ENCODE data around the gene MROH7.
A peak's percentile ranks its signal among the peaks of the same experiment; 100 is the strongest.

The MROH7 gene

GRCh38 chr1:54651608-54652007 lies 10.0 kb downstream of the MROH7 start:
- no peak for DNase-seq (ENCODE audit: low read depth in 2 of 2)

DNA sequence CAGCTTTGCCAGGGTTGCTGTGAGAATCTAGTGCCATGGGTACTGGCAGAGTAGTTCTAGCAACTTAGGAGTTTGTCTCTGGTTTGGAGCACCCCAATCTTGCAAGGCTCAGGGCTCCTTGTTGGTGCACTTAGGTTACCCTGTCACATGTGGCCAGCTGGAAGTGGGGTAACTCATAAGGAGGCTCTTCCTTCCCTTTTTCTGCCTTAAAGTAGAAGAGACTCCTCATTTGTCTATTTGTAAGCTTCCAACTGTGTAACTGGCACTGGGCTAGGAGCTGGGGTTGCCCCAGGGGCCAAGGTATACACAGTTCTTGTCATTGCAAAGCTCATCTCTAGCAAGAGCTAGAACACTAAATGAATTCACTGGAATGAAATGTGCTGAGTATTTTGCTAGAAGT lies 10.6 kb downstream of the MROH7 start:
- DNase-seq (ENCODE audit: low read depth in 2 of 2): no peak

GRCh38 chr1:54653036-54653435 lies 11.4 kb downstream of the MROH7 start:
- DNase-seq (ENCODE audit: low read depth in 2 of 2): no peak

- no peak for DNase-seq (ENCODE audit: low read depth in 2 of 2)
Observed at GRCh38 chr1:54658164-54658913, 16.8 kb downstream of the MROH7 start.

DNA sequence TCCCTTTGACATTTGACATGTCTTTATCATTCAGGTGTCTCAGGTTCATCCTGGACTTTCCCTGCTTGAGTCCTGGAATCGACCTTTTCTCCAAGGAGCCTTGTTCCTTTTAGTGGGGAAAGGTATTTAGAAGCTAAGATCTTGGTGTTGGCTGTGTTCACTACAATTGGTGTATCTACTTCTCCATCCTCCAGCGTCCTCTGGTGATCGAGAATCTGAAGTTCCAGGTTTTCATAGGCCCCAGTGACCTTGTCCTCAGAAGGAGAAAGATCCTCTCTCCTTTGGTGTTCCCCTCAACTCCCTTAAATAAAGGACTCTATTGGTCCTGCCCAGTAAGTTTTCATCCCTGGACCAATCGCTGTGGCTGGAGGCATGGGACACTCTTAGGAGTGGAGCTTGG lies 22.1 kb downstream of the MROH7 start:
- no peak for DNase-seq (ENCODE audit: low read depth in 2 of 2)

GRCh38 chr1:54664364-54664763 lies 22.8 kb downstream of the MROH7 start:
- DNase-seq (ENCODE audit: low read depth in 2 of 2): no peak

- no peak for DNase-seq (ENCODE audit: low read depth in 2 of 2)
Observed at GRCh38 chr1:54665852-54666251, 24.3 kb downstream of the MROH7 start.

DNA sequence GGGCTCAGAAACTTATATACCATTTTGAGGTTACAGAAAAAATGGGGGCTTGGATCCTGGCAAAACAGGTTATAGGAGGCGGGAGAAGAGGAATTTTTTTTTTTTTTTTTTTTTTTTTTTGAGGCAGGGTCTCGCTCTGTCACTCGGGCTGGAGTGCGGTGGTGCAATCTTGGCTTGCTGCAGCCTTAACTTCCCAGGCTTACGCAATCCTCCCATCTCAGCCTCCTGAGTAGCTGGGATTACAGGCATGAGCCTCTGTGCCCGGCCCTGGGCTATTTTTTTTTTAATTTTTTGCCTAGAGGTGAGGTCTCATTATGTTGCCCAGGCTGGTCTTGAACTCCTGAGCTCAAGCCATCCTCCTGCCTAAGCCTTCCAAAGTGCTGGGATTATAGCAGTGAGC lies 24.7 kb downstream of the MROH7 start:
- no peak for DNase-seq (ENCODE audit: low read depth in 2 of 2)

DNA sequence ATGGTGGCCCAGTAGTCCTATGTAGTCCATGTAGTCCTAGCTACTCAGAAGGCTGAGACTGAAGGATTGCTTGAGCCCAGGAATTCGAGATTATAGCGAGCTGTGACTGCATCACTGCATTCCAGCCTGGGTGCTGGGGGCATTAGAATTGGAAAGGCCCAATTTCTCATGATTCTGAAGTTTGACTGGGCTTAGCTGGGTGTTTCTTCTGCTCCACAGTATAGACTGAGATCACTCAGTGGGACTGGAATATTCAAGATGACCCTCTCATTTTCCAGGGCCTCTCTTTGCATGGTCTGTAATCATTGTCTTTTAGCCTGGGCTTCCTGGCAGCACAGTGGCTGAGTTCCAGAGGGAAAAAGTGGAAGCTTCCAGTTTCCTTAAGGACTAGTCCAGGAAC lies 26.2 kb downstream of the MROH7 start:
- no peak for DNase-seq (ENCODE audit: low read depth in 2 of 2)

- DNase-seq (ENCODE audit: low read depth in 2 of 2): no peak
Observed at GRCh38 chr1:54668567-54668966, 27.0 kb downstream of the MROH7 start.

GRCh38 chr1:54671985-54672608 lies 30.5 kb downstream of the MROH7 start:
- peak; percentile 30 to 37 for DNase-seq (ENCODE audit: low read depth in 2 of 2)

DNA sequence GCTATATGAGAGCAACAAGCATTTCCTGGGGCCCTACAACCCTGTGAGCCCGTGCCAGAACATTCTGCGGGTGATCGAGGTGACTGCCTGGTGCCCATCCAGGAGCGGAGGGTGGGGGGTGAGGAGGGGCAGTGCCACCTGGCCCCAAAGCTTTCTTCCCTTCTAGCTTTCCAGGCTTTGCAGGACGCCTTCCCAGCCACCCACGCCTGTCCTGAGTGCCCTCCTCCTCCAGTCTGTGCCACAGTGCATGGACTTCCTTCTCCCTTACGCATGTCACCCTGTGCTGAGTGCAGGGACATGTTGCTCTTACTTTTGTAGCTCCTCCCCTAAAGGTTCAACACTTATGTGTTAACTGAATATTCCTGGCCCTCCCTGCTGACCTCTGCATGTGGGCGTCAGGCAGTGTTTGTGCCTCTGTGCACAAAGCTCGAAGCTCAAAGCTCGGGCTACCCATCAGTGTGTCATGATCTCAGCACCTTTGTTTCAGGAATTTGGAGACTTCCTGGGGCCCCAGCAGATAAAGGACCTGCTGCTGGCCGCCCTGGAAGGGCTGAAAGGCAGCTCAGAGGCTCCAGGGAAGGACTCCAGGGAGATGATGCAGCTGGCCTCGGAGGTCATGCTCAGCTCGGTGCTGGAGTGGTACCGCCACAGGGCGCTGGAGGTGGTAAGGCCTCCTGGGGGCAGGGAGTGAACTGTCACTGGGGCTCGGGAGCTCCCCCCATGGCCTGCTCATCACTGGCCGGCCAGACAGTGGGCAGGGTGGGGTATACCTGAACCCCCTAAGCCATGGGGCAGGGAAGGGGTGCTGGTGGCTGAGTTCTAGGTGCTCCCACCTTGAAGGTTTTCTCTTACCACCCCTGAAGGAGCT lies 37.4 kb downstream of the MROH7 start:
- DNase-seq (ENCODE audit: low read depth in 2 of 2): no peak

DNA sequence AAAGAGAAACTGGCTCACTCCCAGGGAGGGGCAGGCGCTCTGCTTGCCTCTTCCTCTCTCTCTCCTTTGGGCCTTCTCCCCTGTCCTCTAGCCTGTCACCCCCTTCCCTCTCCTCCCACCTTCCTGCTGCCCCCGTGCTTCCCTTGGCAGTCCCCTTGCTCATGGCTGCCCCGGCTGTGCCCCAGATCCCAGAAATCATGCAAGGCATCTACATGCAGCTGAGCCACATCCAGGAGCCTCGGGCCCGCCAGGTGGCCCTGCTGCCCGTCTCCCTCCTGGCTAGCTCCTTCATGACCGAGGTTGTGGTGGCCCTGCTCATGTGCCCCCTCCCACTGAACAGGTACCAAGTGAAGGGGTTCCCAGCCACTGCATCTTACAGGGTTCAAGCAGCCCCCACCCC lies 38.1 kb downstream of the MROH7 start:
- DNase-seq (ENCODE audit: low read depth in 2 of 2): no peak

DNA sequence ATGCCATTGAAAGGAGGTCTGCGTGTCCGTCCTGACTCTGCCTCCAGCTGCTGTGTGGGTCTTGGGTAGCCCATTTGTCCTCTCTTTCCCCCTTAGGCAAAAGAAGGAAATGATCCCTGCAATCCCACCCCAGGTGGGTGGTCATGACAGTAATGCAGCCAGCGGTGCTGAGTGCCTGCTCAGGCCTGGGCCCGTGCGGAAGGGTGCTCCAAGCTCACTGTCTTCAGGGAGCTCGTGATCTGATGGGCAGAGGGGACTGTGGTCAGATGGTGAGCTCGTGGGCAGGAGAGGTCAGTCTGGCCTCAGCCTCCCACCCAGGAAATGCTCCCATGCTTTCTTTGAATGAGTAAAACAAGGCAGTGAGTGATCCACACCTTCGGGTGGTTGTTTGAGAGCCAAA lies 38.8 kb downstream of the MROH7 start:
- DNase-seq (ENCODE audit: low read depth in 2 of 2): no peak

DNA sequence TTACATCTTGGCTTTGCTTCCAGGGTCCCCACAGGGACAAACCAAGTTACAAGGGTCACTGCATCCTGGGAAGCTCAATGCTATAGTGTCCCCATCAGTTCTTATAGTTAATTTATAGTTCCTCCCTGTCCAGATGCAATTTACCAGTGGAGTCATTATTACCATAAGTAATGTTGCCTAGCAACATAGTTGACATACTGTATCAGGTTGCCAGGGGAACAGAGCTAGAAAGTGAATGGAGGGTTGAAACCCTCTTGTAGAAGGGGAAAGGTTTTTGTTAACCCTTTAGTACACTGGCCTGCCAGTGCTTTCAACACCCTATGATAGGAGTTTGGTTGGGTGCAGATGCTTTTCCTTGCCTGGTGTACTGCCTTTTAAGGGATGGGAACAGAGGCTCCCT lies 39.8 kb downstream of the MROH7 start:
- no peak for DNase-seq (ENCODE audit: low read depth in 2 of 2)

DNA sequence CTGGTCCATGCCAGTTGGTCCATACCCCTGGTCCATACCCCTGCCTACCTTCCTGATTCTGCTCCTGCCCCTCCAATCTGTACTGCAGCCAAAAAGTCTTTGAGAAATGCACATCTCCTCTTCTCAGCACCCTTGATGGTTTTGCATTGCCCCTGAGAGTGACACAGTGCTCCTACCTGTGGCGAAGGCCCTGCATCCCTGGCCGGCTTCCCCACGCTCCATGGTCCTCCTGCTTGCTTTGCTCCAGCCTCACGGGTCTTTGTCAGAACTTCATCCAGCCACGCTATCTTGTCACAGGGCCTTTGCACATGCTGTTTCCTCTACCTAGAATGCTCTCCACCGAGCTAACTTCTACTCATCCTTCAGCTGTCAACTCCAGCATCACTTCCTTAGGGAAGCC lies 41.9 kb downstream of the MROH7 start:
- no peak for DNase-seq (ENCODE audit: low read depth in 2 of 2)

GRCh38 chr1:54685335-54685905 lies 43.8 kb downstream of the MROH7 start:
- DNase-seq (ENCODE audit: low read depth in 2 of 2): no peak

DNA sequence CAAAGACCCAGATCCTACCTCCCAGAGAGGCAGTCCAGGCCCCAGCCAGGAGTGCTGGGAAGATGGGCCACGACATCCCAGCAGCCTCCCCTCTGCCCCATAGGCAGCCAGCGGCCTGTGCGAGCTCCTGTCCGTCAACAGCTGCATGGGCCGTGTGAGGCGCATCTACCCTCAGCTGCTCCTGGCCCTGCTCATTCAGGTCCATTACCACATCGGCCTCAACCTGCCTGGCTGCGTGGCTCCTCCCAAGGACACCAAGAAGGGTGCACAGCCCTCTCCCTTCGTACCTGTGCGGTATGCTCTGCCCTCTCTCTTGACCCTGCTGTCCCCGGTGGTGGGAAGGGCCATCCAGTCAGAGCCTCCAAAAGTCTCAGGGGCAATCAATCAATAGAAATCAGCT lies 44.6 kb downstream of the MROH7 start:
- no peak for DNase-seq (ENCODE audit: low read depth in 2 of 2)

DNA sequence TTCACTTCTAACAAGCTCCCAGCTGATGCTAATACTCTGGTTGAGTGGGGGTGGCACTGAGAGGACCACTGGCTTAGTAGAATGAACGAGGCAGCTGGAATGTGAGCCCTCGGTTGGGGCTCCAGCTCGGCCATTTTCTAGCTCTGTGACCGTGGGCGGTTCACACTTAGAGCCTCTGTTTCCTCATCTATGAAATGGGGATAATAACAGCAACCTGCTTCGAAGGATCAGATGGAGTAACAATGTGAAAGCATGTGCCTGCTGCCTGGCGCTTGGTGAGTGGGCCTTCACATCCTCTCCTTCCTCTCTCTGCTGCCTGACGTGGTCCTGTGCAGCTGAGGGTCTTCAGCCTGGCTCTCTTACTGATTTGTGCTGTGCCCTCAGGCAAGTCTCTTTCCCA lies 53.2 kb downstream of the MROH7 start:
- no peak for DNase-seq (ENCODE audit: low read depth in 2 of 2)

DNA sequence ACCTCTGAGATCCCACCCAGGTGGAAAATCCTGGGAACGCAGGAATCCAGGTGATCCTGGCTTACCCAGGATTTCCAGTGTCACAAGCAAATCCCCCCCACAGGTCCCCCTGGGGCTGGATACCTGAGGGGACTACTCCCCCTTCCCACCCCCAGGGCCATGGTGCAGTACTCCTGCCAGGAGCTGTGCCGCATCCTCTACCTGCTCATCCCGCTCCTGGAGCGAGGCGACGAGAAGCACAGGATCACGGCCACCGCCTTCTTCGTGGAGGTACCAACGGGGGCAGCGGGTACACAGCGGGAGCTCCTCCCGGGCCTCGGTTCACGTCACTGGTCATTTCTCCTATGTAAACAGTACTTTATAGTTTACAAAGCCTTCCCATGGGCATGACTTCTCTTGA lies 53.6 kb downstream of the MROH7 start:
- no peak for DNase-seq (ENCODE audit: low read depth in 2 of 2)

DNA sequence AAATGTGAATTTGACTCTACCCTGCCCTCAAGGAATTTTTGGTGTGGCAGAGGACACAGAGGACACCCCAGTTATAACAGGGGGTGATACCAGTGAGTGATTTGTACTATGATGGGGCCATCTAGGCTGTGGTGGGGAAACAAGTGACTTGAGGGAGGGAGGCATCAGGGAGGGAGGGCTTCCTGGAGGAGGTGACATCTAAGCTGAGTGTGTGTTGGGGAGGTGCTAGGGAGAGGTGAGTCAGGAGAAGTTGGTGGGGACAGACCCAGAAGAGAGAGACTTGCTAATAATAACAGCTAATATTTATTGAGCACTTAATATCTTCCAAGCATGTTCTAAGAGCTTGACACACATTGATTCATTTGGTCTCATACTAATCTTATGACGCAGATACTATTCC lies 54.2 kb downstream of the MROH7 start:
- no peak for DNase-seq (ENCODE audit: low read depth in 2 of 2)

- DNase-seq (ENCODE audit: low read depth in 2 of 2): no peak
Observed at GRCh38 chr1:54696262-54696661, 54.7 kb downstream of the MROH7 start.
